Natural killer cell (primary cell): Measurements from ENCODE around the gene CDK16. TPM values are rescaled to one million over a fixed set of nuclear protein-coding genes. Genes with fewer than 3 reads are reported as not detected.

Source experiments
- ATAC-seq, 3 donors: fragments of 150-1000 bp in 2 of 3; fragments of 200-7000 bp in 1 of 3; cut with Tn5 transposase; 1 replicate in 1 of 3; 2 replicates in 2 of 3; pipeline ENCODE4 v1.10.0; 2021; ENCODE audit warnings: mild to moderate bottlenecking in 2 of 3, moderate library complexity in 2 of 3
- DNase-seq, 2 donors: peaks; one replicate each; pipeline versions ENCODE4 v3.0.0 to v3.0.0-alpha.2; 2013 to 2021; ENCODE audit warnings: mixed read lengths in 1 of 2
- H3K27ac ChIP-seq: one replicate; pipeline ENCODE4 v1.5.1; 2013; ENCODE audit warnings: mild to moderate bottlenecking, low read length
- H3K27me3 ChIP-seq: one replicate; pipeline ENCODE4 v1.6.1; 2013; ENCODE audit warnings: low read length; ENCODE audit not compliant: control insufficient read depth, insufficient read depth
- H3K36me3 ChIP-seq: one replicate; pipeline ENCODE4 v1.6.1; 2013; ENCODE audit warnings: low read length; ENCODE audit not compliant: control insufficient read depth, insufficient read depth
- H3K4me1 ChIP-seq: one replicate; pipeline ENCODE4 v1.6.1; 2013; ENCODE audit warnings: low read length; ENCODE audit not compliant: control insufficient read depth, insufficient read depth
- H3K4me3 ChIP-seq: one replicate; pipeline ENCODE4 v1.5.1; 2013; ENCODE audit warnings: low read length
- H3K9me3 ChIP-seq: one replicate; pipeline ENCODE4 v1.6.1; 2013; ENCODE audit warnings: low read length; ENCODE audit not compliant: control insufficient read depth, insufficient read depth
- H3K27ac Mint-ChIP-seq, 2 donors: one replicate each; pipeline ENCODE4 v1.8.0; 2022; ENCODE audit warnings: mild to moderate bottlenecking in 2 of 2, mixed read lengths in 2 of 2, moderate library complexity in 1 of 2
- H3K27me3 Mint-ChIP-seq, 2 donors: one replicate each; pipeline ENCODE4 v1.8.0; 2022; ENCODE audit warnings: low read depth in 2 of 2, mixed read lengths in 2 of 2
- H3K36me3 Mint-ChIP-seq: one replicate; pipeline ENCODE4 v1.8.0; 2022; ENCODE audit warnings: mixed read lengths
- H3K4me1 Mint-ChIP-seq, 2 donors: one replicate each; pipeline ENCODE4 v1.8.0; 2022; ENCODE audit warnings: mixed read lengths in 2 of 2
- H3K4me3 Mint-ChIP-seq: one replicate; pipeline ENCODE4 v1.8.0; 2022; ENCODE audit warnings: mild to moderate bottlenecking, moderate library complexity, mixed read lengths
- H3K9me3 Mint-ChIP-seq, 2 donors: one replicate each; pipeline ENCODE4 v1.8.0; 2022; ENCODE audit warnings: mixed read lengths in 2 of 2
- whole genome bisulfite sequencing: methylation state at CpG from one replicate; pipeline ENCODE4 v1.1.7; 2013; ENCODE audit warnings: missing lambda C conversion rate; ENCODE audit not compliant: insufficient coverage; 5-methylcytosine and 5-hydroxymethylcytosine counted together
- intact Hi-C: fragments of 100-400 bp; cut with micrococcal nuclease; formaldehyde crosslinking; loops from one replicate; pipeline ENCODE4 v1.14.2; 2022
- total RNA-seq, 4 donors: library from RNA; stranded (reverse); fragments of 120-200 nt in 1 of 4; gene quantifications; one replicate each; pipeline versions ENCODE4 v1.2.3 to v1.2.4, GENCODE V29; 2013 to 2022
- TF ChIP-seq, protein P1 (sequence below): fragments of 200-600 bp; IDR thresholded peaks from one replicate; pipeline ENCODE4 v1.8.0; 2022; ENCODE audit warnings: antibody characterized with exemption

CDK16 gene
- total RNA-seq, result 100 to 1,000 TPM; 112 to 140 (median 126) TPM
- 24.3 TPM for total RNA-seq (2013)

DNA sequence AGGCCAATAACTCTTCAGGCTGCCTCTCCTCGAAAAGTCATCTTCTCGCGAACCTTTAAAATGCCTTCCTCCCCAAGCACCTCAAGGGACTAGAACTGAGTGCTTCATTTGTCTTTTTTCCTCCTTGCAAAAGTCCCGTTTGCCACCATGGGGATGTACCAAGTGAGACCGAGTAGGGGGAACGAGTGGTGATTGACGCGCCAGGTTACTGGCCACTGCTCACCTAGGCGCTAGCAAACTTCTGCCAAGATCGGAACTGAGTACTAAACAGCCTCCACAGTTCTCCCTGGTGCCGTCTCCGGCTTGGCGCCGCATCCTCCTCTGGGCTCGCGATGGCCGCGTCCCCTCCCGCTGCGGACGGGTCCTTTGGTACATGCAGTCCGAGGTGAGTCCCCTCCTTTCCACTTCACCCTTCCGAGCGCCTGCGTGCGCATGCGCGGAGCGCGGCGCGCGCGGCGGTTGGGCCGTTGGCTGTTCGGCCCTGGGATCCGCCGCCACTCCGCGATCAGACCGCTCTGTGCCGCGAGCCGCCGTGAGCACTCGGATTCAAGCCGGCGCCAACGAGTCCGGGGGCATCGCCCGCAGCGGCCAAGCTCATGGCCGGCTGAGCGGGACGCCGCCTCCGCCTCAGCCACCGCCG is at the start of gene CDK16:
Gene CDK16 (plus strand): TSS at position 402 of the 640 bp plus-strand sequence. CDS start 4,877 bp downstream, outside the sequence.
- H3K36me3 Mint-ChIP-seq, result no peaks in the 10 kb centered on the region
- H3K4me3 ChIP-seq, result peak within 1 kb of the TSS; percentile 76
- peaks cover 25% of the 10 kb centered on the region for H3K4me1 ChIP-seq
- TF ChIP-seq, protein P1, sequence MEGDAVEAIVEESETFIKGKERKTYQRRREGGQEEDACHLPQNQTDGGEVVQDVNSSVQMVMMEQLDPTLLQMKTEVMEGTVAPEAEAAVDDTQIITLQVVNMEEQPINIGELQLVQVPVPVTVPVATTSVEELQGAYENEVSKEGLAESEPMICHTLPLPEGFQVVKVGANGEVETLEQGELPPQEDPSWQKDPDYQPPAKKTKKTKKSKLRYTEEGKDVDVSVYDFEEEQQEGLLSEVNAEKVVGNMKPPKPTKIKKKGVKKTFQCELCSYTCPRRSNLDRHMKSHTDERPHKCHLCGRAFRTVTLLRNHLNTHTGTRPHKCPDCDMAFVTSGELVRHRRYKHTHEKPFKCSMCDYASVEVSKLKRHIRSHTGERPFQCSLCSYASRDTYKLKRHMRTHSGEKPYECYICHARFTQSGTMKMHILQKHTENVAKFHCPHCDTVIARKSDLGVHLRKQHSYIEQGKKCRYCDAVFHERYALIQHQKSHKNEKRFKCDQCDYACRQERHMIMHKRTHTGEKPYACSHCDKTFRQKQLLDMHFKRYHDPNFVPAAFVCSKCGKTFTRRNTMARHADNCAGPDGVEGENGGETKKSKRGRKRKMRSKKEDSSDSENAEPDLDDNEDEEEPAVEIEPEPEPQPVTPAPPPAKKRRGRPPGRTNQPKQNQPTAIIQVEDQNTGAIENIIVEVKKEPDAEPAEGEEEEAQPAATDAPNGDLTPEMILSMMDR, result no peak
- peak within 1 kb of the TSS; percentile 95 to 98 for H3K27ac Mint-ChIP-seq
- H3K4me1 Mint-ChIP-seq, result peaks cover 36 to 50% of the 10 kb centered on the region in 2 donors
- H3K36me3 ChIP-seq, result peaks cover 21% of the 10 kb centered on the region
- DNase-seq (peak; percentile 70 to 87), ATAC-seq (peak; percentile 32 to 59 (median 53))
- H3K9me3 Mint-ChIP-seq, result no peaks in the 10 kb centered on the region
- H3K27me3 Mint-ChIP-seq, result no peaks in the 10 kb centered on the region
- no peaks in the 10 kb centered on the region for H3K27me3 ChIP-seq
- intact Hi-C loops, result loop anchor here (5.0 to 10.0 kb wide), 2 partner anchors 144 to 436 kb away; partner anchors contain the start of genes ELK1 and UXT
- H3K27ac ChIP-seq, result peak within 1 kb of the TSS; percentile 100
- WGBS, result 0% methylated on average over 57 of the region's 61 CpGs
- H3K4me3 Mint-ChIP-seq, result peak within 1 kb of the TSS; percentile 94
- no peaks in the 10 kb centered on the region for H3K9me3 ChIP-seq

DNA sequence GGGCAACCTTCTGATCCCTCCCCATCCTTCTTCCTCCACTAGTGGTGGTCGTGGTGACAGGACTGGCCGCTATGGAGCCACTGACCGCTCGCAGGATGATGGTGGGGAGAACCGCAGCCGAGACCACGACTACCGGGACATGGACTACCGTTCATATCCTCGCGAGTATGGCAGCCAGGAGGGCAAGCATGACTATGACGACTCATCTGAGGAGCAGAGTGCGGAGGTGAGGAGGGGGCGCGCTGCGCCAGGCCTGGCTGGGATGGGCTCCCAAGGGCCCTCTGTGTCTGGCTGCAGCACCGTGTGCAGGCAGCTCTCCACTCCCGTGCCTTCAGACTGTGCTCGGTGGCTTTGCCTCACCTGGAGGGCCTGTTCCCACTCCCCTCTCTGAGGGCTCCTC is 49.2 kb upstream of the CDK16 start:
- H3K36me3 ChIP-seq, result peaks cover 37% of the 10 kb centered on the region
- H3K9me3 Mint-ChIP-seq, result no peaks in the 10 kb centered on the region
- DNase-seq (no peak), ATAC-seq (no peak)
- no peak overlapping the region for H3K27ac ChIP-seq
- no peak overlapping the region for H3K27ac Mint-ChIP-seq
- 97% methylated on average over 19 of the region's 19 CpGs for WGBS
- H3K4me1 ChIP-seq, result no peaks in the 10 kb centered on the region
- peaks cover 0 to 22% of the 10 kb centered on the region in 2 donors for H3K4me1 Mint-ChIP-seq
- no peaks in the 10 kb centered on the region for H3K9me3 ChIP-seq
- H3K4me3 ChIP-seq, result no peak overlapping the region
- H3K27me3 ChIP-seq, result no peaks in the 10 kb centered on the region
- H3K27me3 Mint-ChIP-seq, result no peaks in the 10 kb centered on the region
- intact Hi-C loops, result no loop called here
- H3K36me3 Mint-ChIP-seq, result no peaks in the 10 kb centered on the region
- TF ChIP-seq, protein P1, result no peak
- H3K4me3 Mint-ChIP-seq, result no peak overlapping the region

DNA sequence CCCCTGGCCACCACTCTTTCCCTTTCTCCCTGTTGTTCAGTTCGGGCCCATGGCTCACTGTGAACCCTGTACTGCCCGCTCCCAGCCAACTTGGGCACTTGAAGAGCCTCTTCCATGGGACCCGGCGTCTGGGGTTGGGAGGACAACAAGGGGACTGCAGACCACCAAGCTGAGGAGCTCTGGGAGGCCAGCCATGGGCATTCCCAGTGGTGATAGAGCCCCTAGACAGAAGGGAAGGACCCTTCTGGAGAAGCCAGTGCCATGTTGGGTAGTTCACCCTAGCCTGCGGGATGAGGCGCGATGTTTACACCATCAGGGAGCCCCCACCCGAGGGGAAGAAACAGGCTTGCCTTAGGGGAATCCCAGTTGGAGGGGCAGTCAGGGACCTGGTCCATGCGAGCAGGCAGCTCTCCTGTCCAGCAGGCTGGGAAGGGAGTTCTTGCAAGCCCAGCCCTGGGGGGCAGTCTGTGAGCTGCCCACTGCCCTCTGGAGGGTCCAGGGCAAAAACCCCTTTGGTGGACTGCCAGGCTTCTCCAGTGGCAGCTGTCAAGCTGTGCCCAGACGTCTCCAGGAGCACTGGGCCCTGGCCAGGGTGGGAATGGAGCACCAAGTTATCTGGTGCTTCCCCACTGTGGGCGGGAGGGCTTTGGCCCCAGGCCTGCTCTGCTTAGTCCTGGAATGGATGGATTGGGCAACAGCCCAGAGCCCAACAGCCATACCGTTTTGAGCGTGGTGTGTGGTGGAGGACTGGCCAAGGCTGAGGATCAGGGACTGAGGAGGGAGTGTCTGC is 48.6 kb upstream of the CDK16 start:
- no peaks in the 10 kb centered on the region for H3K9me3 ChIP-seq
- H3K27ac Mint-ChIP-seq, result no peak overlapping the region
- no peaks in the 10 kb centered on the region for H3K9me3 Mint-ChIP-seq
- DNase-seq, result no peak
- intact Hi-C loops, result no loop called here
- peaks cover 0 to 19% of the 10 kb centered on the region in 2 donors for H3K4me1 Mint-ChIP-seq
- peaks cover 37% of the 10 kb centered on the region for H3K36me3 ChIP-seq
- H3K4me3 ChIP-seq, result no peak overlapping the region
- H3K36me3 Mint-ChIP-seq, result no peaks in the 10 kb centered on the region
- no peak overlapping the region for H3K27ac ChIP-seq
- H3K27me3 ChIP-seq, result no peaks in the 10 kb centered on the region
- ATAC-seq, result peak in 1 of 3 donors; percentile 5
- H3K4me1 ChIP-seq, result no peaks in the 10 kb centered on the region
- TF ChIP-seq, protein P1, result no peak
- no peaks in the 10 kb centered on the region for H3K27me3 Mint-ChIP-seq
- WGBS, result 91% methylated on average over 11 of the region's 13 CpGs
- H3K4me3 Mint-ChIP-seq, result no peak overlapping the region
